Neural progenitor cell (in vitro differentiated cells): Measurements from ENCODE around the gene PRKCA.

ENCODE experiments used
- CTCF ChIP-seq: fragments of 200-600 bp; sonication (generic); IDR thresholded peaks from 2 replicates; pipeline ENCODE4 v1.5.1; 2017; ENCODE audit warnings: antibody characterized with exemption, mild to moderate bottlenecking
- EZH2 ChIP-seq: fragments of 200-600 bp; sonication (generic); IDR thresholded peaks from 2 replicates; pipeline ENCODE4 v1.6.1; 2017; ENCODE audit warnings: antibody characterized with exemption, mild to moderate bottlenecking, moderate library complexity
- EZH2phosphoT487 ChIP-seq: fragments of 200-600 bp; sonication (generic); IDR thresholded peaks from 2 replicates; pipeline ENCODE4 v1.6.1; 2017; ENCODE audit warnings: antibody characterized with exemption

GRCh38 chr17:66775271-66775670, 472.9 kb downstream of the PRKCA start:
- TF ChIP-seq CTCF (no peak), EZH2phosphoT487 (no peak), EZH2 (no peak)
